Measurements from ENCODE around the gene DENND11. TPM values are rescaled to one million over a fixed set of nuclear protein-coding genes. Genes with fewer than 3 reads are reported as not detected.
A peak's percentile ranks its signal among the peaks of the same experiment; 100 is the strongest.

DENND11 gene
- total and polyA plus RNA-seq, 9 of the 15 experiments (the other 6 are each of a cell fraction or from before 2014, with no cell fraction given): 0.07 to 1.1 (median 0.36) TPM

DNA sequence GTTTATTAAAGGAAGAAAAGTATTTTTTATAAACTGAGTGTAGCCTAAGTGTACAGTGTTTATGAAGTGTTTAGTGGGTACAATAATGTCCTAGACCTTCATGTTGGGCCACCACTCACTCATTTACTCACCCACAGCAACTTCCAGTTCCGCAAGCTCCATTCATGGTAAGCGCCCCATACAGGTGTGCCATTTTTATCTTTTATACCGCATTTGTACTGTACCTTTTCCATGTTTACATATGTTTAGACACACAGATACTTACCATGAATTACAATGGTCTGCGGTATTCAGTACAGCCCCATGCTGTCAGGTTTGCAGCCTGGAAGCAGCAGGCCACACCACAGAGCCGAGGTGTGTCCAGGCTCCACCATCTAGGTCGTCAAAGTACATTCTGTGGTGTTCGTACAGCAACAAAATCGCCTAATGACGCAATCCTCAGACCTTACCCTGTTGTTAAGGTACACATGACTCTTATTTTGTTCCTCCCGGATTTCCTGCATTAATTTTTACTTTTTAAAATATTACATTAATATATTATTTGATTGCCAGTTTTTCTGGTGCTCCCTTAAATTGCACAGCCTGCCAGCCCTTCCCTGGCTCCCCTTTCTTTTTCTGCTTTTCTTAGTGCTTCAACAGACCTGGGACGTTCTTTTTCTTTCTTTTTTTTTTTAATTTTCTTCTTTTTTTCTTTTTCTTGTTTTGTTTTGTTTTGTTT, 35.3 kb upstream of the DENND11 start (continued):
- peak; percentile 95 for TF ChIP-seq ZBTB33 (CRISPR knock-in tag; IDR thresholded peaks at IDR 0.05)
- no peak for TF ChIP-seq SMARCC2 (IDR thresholded peaks at IDR 0.05; ENCODE audit: low read depth)
- TF ChIP-seq ZNF511 (CRISPR knock-in tag; IDR thresholded peaks at IDR 0.05): no peak
- TF ChIP-seq HMG20B (CRISPR knock-in tag; IDR thresholded peaks at IDR 0.05): no peak
- TF ChIP-seq JUND (IDR thresholded peaks at IDR 0.05; ENCODE audit: borderline replicate concordance, low read depth, low read length): peak; percentile 71
- no peak; the same call in 2 of the 3 replicates for TF ChIP-seq JUND (tag; IDR thresholded peaks at IDR 0.05; ENCODE audit: borderline replicate concordance, low read depth, low read length)
- TF ChIP-seq ESRRB (CRISPR knock-in tag; IDR thresholded peaks at IDR 0.05; ENCODE audit: borderline replicate concordance): no peak
- TF ChIP-seq MYBL2 (IDR thresholded peaks at IDR 0.05; ENCODE audit: low read depth): no peak
- TF ChIP-seq MYBL2 (CRISPR knock-in tag; IDR thresholded peaks at IDR 0.05; ENCODE audit: borderline replicate concordance): no peak
- TF ChIP-seq, protein P1, sequence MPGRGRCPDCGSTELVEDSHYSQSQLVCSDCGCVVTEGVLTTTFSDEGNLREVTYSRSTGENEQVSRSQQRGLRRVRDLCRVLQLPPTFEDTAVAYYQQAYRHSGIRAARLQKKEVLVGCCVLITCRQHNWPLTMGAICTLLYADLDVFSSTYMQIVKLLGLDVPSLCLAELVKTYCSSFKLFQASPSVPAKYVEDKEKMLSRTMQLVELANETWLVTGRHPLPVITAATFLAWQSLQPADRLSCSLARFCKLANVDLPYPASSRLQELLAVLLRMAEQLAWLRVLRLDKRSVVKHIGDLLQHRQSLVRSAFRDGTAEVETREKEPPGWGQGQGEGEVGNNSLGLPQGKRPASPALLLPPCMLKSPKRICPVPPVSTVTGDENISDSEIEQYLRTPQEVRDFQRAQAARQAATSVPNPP (IDR thresholded peaks at IDR 0.05; ENCODE audit: borderline replicate concordance, insufficient read depth, insufficient read length): no peak
- TF ChIP-seq FOXK2 (conservative IDR thresholded peaks at IDR 0.05 in 1 of 2, IDR thresholded peaks at IDR 0.05 in 1 of 2; ENCODE audit: low read depth in 2 of 2): peak; percentile 25 to 36; a peak in 2 of 4 replicates
- TF ChIP-seq POLR3G (IDR thresholded peaks at IDR 0.05; ENCODE audit: extremely low read depth, insufficient read length, insufficient replicate concordance): no peak
- TF ChIP-seq ZNF41 (CRISPR knock-in tag; conservative IDR thresholded peaks at IDR 0.05): no peak
- no peak for TF ChIP-seq HCFC1 (IDR thresholded peaks at IDR 0.05; ENCODE audit: low read depth, low read length)
- no peak for TF ChIP-seq ZNF24 (IDR thresholded peaks at IDR 0.05)
- no peak for TF ChIP-seq BHLHE40 (IDR thresholded peaks at IDR 0.05; ENCODE audit: low read length)
- TF ChIP-seq ZNF444 (CRISPR knock-in tag; IDR thresholded peaks at IDR 0.05): no peak
- TF ChIP-seq, protein P2, sequence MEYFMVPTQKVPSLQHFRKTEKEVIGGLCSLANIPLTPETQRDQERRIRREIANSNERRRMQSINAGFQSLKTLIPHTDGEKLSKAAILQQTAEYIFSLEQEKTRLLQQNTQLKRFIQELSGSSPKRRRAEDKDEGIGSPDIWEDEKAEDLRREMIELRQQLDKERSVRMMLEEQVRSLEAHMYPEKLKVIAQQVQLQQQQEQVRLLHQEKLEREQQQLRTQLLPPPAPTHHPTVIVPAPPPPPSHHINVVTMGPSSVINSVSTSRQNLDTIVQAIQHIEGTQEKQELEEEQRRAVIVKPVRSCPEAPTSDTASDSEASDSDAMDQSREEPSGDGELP (CRISPR knock-in tag; IDR thresholded peaks at IDR 0.05; ENCODE audit: borderline replicate concordance): no peak
- peak; percentile 94 for TF ChIP-seq LARP7 (IDR thresholded peaks at IDR 0.05)
- TF ChIP-seq, protein P3, sequence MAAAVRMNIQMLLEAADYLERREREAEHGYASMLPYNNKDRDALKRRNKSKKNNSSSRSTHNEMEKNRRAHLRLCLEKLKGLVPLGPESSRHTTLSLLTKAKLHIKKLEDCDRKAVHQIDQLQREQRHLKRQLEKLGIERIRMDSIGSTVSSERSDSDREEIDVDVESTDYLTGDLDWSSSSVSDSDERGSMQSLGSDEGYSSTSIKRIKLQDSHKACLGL (CRISPR knock-in tag; IDR thresholded peaks at IDR 0.05; ENCODE audit: borderline replicate concordance, poor library complexity, severe bottlenecking): no peak
- TF ChIP-seq FUS (optimal IDR thresholded peaks at IDR 0.05; ENCODE audit: low read depth, low read length): no peak
- no peak for TF ChIP-seq NEUROD1 (IDR thresholded peaks at IDR 0.05; ENCODE audit: borderline replicate concordance, low read depth, low read length, partially characterized antibody)
